Neuron (in vitro differentiated cells): ENCODE measurements around the gene DGKA.
A peak's percentile ranks its signal among the peaks of the same experiment; 100 is the strongest.

Experiments used
- H2AFZ ChIP-seq: one replicate; pipeline ENCODE4 v1.6.1; 2013; ENCODE audit warnings: low read depth, mild to moderate bottlenecking, inconsistent platforms, low read length, moderate library complexity
- H3K27me3 ChIP-seq: one replicate; pipeline ENCODE4 v1.6.1; 2013; ENCODE audit warnings: low read length; ENCODE audit not compliant: insufficient read depth
- H3K36me3 ChIP-seq: one replicate; pipeline ENCODE4 v1.6.1; 2013; ENCODE audit warnings: low read length; ENCODE audit not compliant: insufficient read depth
- H3K4me1 ChIP-seq: one replicate; pipeline ENCODE4 v1.6.1; 2013; ENCODE audit warnings: low read length; ENCODE audit not compliant: insufficient read depth
- H3K4me3 ChIP-seq: 2 replicates; pipeline ENCODE4 v1.5.1; 2013; ENCODE audit warnings: mild to moderate bottlenecking, low read length, moderate library complexity
- H3K9me3 ChIP-seq: one replicate; pipeline ENCODE4 v1.6.1; 2013; ENCODE audit warnings: low read length

Gene DGKA

DNA sequence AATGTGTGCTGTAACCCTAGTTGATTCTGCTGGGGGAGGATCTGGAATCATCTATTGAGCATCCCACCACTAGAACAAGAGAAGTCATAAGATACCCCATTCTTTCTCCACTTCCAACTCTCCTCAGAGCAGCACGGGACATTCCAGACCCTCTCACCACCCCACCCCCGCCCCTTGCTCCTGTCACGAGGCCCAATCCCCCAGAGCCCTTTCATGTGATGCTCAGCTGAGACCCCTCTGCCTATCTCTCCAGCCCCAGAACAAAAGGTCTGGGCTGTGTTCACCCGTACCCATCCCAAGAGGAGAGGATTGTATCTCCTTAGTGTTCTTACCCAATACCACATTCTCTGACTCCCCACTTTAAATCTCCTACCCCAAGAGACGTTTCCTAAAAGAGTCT, 34.3 kb downstream of the DGKA start:
- Histone ChIP-seq H3K4me3 (no peak overlapping the region), H3K36me3 (peaks cover 22% of the 10 kb centered on the region), H2AFZ (peak overlapping the region; percentile 93), H3K4me1 (peaks cover 26% of the 10 kb centered on the region), H3K9me3 (no peaks in the 10 kb centered on the region), H3K27me3 (no peaks in the 10 kb centered on the region)

DNA sequence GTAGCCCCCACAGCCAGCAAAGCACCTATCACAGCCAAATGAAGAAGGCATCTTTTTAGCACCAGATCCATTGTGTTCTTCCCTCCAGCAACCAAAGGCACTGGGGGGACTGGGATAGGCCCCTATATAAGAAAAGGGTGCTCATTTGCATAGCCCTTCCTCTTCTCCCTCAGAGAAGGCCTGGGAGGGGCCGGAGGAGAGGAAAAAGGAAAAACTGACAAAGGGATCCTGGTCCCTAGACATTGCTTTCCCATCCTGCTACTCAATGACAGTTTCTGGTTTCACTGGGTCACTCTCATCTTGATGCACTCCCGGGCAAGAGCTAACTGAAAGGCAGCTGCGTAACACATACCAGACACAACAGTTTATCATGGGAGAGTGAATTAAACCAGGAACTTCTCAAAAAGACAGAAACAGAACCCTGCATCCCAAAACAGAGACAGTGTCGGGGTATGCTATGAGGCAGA, 35.0 kb downstream of the DGKA start, which contains the start of gene PMEL:
Gene PMEL, minus strand, starts transcription at position 102 of the 467 bp plus-strand sequence. Its CDS starts 31 bp downstream, at position 71.
- peaks cover 28% of the 10 kb centered on the region for H3K36me3 ChIP-seq
- peak within 1 kb of the TSS; percentile 93 for H2AFZ ChIP-seq
- no peaks in the 10 kb centered on the region for H3K9me3 ChIP-seq
- no peaks in the 10 kb centered on the region for H3K27me3 ChIP-seq
- H3K4me3 ChIP-seq = peak within 1 kb of the TSS; percentile 88
- H3K4me1 ChIP-seq = peaks cover 26% of the 10 kb centered on the region

DNA sequence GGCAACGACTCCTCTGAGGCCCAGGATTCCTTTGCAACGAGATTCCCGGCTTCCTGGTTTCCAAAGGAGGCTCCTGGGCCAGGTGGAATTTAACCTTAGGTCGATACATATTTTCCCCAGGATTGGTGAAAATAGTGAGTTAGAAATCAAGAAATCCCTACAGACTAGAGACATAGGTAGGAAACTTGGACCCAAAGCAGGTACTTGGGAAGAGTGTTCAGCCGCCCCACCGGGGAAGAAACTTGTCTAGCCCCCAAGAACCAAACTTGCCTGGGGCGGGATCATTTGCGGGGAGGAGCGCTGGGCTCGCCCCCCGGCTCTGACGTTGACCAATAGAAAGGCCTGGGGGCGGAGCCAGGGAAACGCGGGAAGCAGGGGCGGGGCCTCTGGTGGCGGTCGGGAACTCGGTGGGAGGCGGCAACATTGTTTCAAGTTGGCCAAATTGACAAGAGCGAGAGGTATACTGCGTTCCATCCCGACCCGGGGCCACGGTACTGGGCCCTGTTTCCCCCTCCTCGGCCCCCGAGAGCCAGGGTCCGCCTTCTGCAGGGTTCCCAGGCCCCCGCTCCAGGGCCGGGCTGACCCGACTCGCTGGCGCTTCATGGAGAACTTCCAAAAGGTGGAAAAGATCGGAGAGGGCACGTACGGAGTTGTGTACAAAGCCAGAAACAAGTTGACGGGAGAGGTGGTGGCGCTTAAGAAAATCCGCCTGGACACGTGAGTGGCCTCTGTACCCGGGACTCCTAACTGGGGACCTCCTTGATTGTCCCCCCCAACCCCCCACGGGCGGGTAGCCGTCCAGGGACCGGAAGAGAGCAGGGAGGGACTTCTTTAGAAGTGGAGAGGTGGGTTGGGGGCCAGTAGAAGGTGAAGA, 35.7 kb downstream of the DGKA start, which contains the start of gene CDK2:
Gene CDK2, plus strand, starts transcription at position 423 of the 874 bp plus-strand sequence. Its CDS starts 179 bp downstream, at position 602.
- H3K4me3 ChIP-seq = peak within 1 kb of the TSS; percentile 88
- peaks cover 26% of the 10 kb centered on the region for H3K4me1 ChIP-seq
- peak within 1 kb of the TSS; percentile 93 for H2AFZ ChIP-seq
- peaks cover 34% of the 10 kb centered on the region for H3K36me3 ChIP-seq
- H3K27me3 ChIP-seq = no peaks in the 10 kb centered on the region
- H3K9me3 ChIP-seq = no peaks in the 10 kb centered on the region

DNA sequence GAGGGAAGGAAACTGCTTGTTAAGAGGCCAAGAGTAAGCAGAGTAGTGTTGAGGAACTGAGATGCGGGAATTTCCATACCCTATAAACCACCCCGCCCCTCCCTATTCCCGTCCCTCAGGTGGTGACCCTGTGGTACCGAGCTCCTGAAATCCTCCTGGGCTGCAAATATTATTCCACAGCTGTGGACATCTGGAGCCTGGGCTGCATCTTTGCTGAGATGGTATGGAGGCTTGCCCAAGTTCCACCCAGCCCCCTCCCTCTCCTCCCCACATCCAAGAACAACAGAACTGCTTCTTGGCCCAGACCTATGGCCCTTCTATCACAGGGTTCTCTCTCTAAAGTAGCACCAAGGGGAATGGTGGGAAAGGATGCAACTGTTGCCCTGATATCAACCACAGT, 38.4 kb downstream of the DGKA start:
- no peak overlapping the region for H2AFZ ChIP-seq
- no peaks in the 10 kb centered on the region for H3K9me3 ChIP-seq
- peaks cover 34% of the 10 kb centered on the region for H3K36me3 ChIP-seq
- no peaks in the 10 kb centered on the region for H3K27me3 ChIP-seq
- H3K4me1 ChIP-seq = peaks cover 38% of the 10 kb centered on the region
- H3K4me3 ChIP-seq = no peak overlapping the region

GRCh38 chr12:55970775-55971174, 39.8 kb downstream of the DGKA start:
- Histone ChIP-seq H2AFZ (no peak overlapping the region), H3K9me3 (no peaks in the 10 kb centered on the region), H3K36me3 (peaks cover 34% of the 10 kb centered on the region), H3K4me3 (no peak overlapping the region), H3K4me1 (peaks cover 40% of the 10 kb centered on the region), H3K27me3 (no peaks in the 10 kb centered on the region)

- no peaks in the 10 kb centered on the region for H3K27me3 ChIP-seq
- H3K9me3 ChIP-seq = no peaks in the 10 kb centered on the region
- peaks cover 35% of the 10 kb centered on the region for H3K4me1 ChIP-seq
- H2AFZ ChIP-seq = no peak overlapping the region
- peaks cover 43% of the 10 kb centered on the region for H3K36me3 ChIP-seq
- no peak overlapping the region for H3K4me3 ChIP-seq
Observed at GRCh38 chr12:55972042-55972441, 41.1 kb downstream of the DGKA start.

DNA sequence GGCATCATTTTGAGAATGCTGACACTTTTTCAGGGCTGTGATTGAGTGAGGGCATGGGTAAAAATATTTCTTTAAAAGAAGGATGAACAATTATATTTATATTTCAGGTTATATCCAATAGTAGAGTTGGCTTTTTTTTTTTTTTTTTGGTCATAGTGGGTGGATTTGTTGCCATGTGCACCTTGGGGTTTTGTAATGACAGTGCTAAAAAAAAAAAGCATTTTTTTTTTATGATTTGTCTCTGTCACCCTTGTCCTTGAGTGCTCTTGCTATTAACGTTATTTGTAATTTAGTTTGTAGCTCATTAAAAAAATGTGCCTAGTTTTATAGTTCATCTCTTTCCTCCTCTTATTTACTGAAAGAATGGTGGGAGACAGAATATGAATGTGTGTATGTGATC, 41.5 kb downstream of the DGKA start:
- Histone ChIP-seq H3K27me3 (no peaks in the 10 kb centered on the region), H2AFZ (no peak overlapping the region), H3K9me3 (no peaks in the 10 kb centered on the region), H3K4me1 (peaks cover 32% of the 10 kb centered on the region), H3K36me3 (peaks cover 44% of the 10 kb centered on the region), H3K4me3 (peak overlapping the region; percentile 62)

- H3K4me3 ChIP-seq = peak overlapping the region; percentile 62
- no peaks in the 10 kb centered on the region for H3K27me3 ChIP-seq
- peak overlapping the region; percentile 22 for H2AFZ ChIP-seq
- no peaks in the 10 kb centered on the region for H3K9me3 ChIP-seq
- H3K4me1 ChIP-seq = peaks cover 26% of the 10 kb centered on the region
- peaks cover 45% of the 10 kb centered on the region for H3K36me3 ChIP-seq
Observed at GRCh38 chr12:55972911-55973598, 42.1 kb downstream of the DGKA start.

DNA sequence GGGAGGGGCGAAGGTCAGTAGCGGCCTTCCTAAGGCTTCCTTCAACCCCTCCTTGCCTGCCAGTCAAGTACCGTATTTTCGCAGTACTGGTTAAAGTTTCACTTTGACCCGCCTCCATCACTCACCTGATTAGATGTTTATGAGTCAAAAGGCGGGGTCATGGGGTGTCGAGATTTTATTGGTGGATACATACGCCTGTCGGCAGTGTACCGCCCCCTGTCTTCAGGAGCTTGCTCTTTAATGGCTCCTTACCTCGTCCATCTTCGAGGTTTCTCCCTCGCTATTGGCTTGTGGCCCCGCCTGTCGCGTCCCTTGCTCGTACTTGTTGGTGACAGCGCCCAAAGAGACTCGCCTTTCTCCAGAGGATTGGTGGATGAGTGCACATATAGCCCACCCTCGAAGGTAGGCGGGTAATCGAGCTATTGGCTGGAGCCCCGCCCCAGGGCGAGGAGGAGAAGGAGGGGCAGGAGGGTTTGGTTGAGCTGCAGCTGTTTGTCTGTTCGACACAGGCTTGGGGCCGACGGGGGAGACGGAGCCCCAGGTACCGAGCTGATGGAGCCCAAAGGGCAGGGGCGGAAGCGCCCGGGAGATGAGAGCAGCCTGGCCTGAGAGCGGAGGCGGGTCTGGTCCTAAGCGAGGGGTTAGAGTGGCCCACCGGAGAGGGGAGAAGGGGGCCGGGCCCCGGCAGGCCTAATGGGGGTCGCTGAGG, 42.8 kb downstream of the DGKA start, which contains the start of gene RAB5B:
Gene RAB5B, plus strand, starts transcription at position 480 of the 709 bp plus-strand sequence. CDS start 12,883 bp downstream, outside the sequence.
- no peaks in the 10 kb centered on the region for H3K27me3 ChIP-seq
- peaks cover 38% of the 10 kb centered on the region for H3K36me3 ChIP-seq
- peak within 1 kb of the TSS; percentile 81 for H3K4me3 ChIP-seq
- peaks cover 23% of the 10 kb centered on the region for H3K4me1 ChIP-seq
- H3K9me3 ChIP-seq = no peaks in the 10 kb centered on the region
- H2AFZ ChIP-seq = peak within 1 kb of the TSS; percentile 22

GRCh38 chr12:55974308-55974730, 43.4 kb downstream of the DGKA start:
- peaks cover 21% of the 10 kb centered on the region for H3K4me1 ChIP-seq
- no peak overlapping the region for H2AFZ ChIP-seq
- peaks cover 37% of the 10 kb centered on the region for H3K36me3 ChIP-seq
- no peaks in the 10 kb centered on the region for H3K9me3 ChIP-seq
- H3K4me3 ChIP-seq = peak overlapping the region; percentile 81
- H3K27me3 ChIP-seq = no peaks in the 10 kb centered on the region

DNA sequence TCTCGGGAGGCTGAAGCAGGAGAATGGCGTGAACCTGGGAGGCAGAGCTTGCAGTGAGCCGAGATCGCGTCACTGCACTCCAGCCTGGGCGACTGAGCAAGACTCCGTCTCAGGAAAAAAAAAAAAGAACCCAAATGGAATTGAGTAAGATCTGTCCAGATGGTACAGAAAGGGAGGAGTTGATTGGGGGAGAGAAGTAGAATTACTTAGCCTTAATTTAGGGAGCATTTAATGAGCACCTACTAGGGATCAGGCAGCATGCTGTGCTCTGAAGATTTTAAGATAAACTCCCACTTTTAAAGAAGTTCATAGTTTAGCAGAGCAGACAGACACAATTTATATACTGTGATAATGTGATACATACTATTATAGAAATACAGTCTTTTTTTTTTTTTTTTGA, 47.4 kb downstream of the DGKA start:
- H3K4me3 ChIP-seq = no peak overlapping the region
- no peaks in the 10 kb centered on the region for H3K9me3 ChIP-seq
- H2AFZ ChIP-seq = no peak overlapping the region
- H3K36me3 ChIP-seq = peaks cover 43% of the 10 kb centered on the region
- no peaks in the 10 kb centered on the region for H3K27me3 ChIP-seq
- peaks cover 9% of the 10 kb centered on the region for H3K4me1 ChIP-seq

- peaks cover 44% of the 10 kb centered on the region for H3K36me3 ChIP-seq
Observed at GRCh38 chr12:55979069-55979468, 48.1 kb downstream of the DGKA start.

More at GRCh38 chr12:55979069-55979468, 48.1 kb downstream of the DGKA start:
- Histone ChIP-seq H3K27me3 (no peaks in the 10 kb centered on the region), H3K4me3 (no peak overlapping the region), H3K4me1 (peaks cover 9% of the 10 kb centered on the region), H2AFZ (no peak overlapping the region), H3K9me3 (no peaks in the 10 kb centered on the region)
